Kidney glomerular epithelial cell (primary cell): ENCODE data around the gene EIF2D.

Experiments used
- DNase-seq: peaks from one replicate; lab custom pipeline; 2025; lab: John Stamatoyannopoulos, UW

EIF2D gene

GRCh38 chr1:206547104-206547503, 65.2 kb downstream of the EIF2D start:
- no peak for DNase-seq

- DNase-seq = no peak
Observed at GRCh38 chr1:206545351-206545750, 66.9 kb downstream of the EIF2D start.

DNA sequence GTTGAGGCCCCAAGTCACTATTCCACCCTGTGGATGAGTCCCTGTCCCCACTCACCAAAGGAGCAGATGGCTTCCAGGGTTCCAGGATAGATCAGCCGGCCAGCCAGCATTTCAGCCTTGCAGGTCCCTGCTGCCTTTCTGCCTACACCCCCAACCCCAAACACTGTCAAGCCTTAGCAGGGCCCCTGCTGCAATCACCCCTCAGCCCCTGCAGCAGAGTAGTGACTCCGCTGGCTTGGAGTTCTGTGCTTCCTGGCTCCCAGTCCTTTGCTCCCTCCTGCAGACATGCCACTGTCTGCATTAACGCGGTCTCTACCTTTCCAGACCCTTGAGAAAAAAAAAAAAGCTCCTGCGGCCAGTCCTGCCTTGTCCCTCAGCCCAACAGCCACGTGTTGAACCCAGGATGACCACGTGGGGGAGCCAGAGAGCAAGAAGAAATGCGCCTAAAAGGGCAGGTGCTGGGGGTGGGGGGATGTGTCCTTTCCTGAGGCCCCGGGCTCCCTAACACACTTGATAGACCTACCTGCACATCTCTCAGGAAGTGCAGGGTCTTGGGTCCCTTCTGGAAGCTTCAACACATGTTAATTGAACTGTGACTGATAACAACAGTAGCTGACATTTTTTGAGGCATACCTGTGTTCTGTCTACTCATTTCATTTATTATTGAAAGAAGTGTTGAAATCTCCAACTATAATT, 67.6 kb downstream of the EIF2D start:
- DNase-seq = peak; percentile 64
